HUES48 (cell line): ENCODE results near the gene ALG8.
"Not testable (repeated sequence)": the region's sequence is repeated elsewhere in the genome, so short reads cannot be mapped to it uniquely, and the experiment has no call there.

Experiments
- H3K27ac ChIP-seq: one replicate; pipeline ENCODE4 v1.7.0; 2013; ENCODE audit warnings: low read depth, low read length, inconsistent platforms
- H3K27me3 ChIP-seq: 2 replicates; pipeline ENCODE4 v1.6.1; 2013; ENCODE audit warnings: mild to moderate bottlenecking, low read length; ENCODE audit not compliant: control insufficient read depth, insufficient read depth
- H3K36me3 ChIP-seq: 2 replicates; pipeline ENCODE4 v1.6.1; 2013; ENCODE audit warnings: low read length; ENCODE audit not compliant: control insufficient read depth, insufficient read depth
- H3K4me1 ChIP-seq: 2 replicates; pipeline ENCODE4 v1.6.1; 2013; ENCODE audit warnings: mild to moderate bottlenecking, low read length; ENCODE audit not compliant: control insufficient read depth, insufficient read depth
- H3K4me3 ChIP-seq: 2 replicates; pipeline ENCODE4 v1.5.1; 2013; ENCODE audit warnings: mild to moderate bottlenecking, low read depth, low read length
- H3K9ac ChIP-seq: 2 replicates; pipeline ENCODE4 v1.6.1; 2013; ENCODE audit warnings: mild to moderate bottlenecking, low read depth, low read length, moderate library complexity
- H3K9me3 ChIP-seq: 2 replicates; pipeline ENCODE4 v1.6.1; 2013; ENCODE audit warnings: low read length; ENCODE audit not compliant: control insufficient read depth, insufficient read depth

The ALG8 gene

GRCh38 chr11:78100261-78100660 is 39.2 kb downstream of the ALG8 start:
- no peak overlapping the region for H3K27ac ChIP-seq
- no peaks in the 10 kb centered on the region for H3K4me1 ChIP-seq
- H3K9ac ChIP-seq = no peak overlapping the region
- no peak overlapping the region for H3K4me3 ChIP-seq
- H3K27me3 ChIP-seq = no peaks in the 10 kb centered on the region
- H3K36me3 ChIP-seq = peaks cover 61% of the 10 kb centered on the region
- H3K9me3 ChIP-seq = no peaks in the 10 kb centered on the region

- H3K36me3 ChIP-seq = peaks cover 62% of the 10 kb centered on the region
- no peaks in the 10 kb centered on the region for H3K9me3 ChIP-seq
- no peaks in the 10 kb centered on the region for H3K27me3 ChIP-seq
These were observed 39.8 kb downstream of the ALG8 start for GRCh38 chr11:78099666-78100065.

GRCh38 chr11:78097666-78098385 is 41.6 kb downstream of the ALG8 start:
- H3K9me3 ChIP-seq = no peaks in the 10 kb centered on the region
- peaks cover 51% of the 10 kb centered on the region for H3K36me3 ChIP-seq
- no peaks in the 10 kb centered on the region for H3K27me3 ChIP-seq
- H3K4me1 ChIP-seq = no peaks in the 10 kb centered on the region
- H3K27ac ChIP-seq = no peak overlapping the region
- no peak overlapping the region for H3K9ac ChIP-seq
- no peak overlapping the region for H3K4me3 ChIP-seq

More at GRCh38 chr11:78099666-78100065, 39.8 kb downstream of the ALG8 start:
- Histone ChIP-seq H3K27ac (no peak overlapping the region), H3K9ac (no peak overlapping the region), H3K4me3 (no peak overlapping the region), H3K4me1 (no peaks in the 10 kb centered on the region)

GRCh38 chr11:78094250-78094649 is 45.2 kb downstream of the ALG8 start:
- Histone ChIP-seq H3K4me1 (no peaks in the 10 kb centered on the region), H3K27ac (no peak overlapping the region), H3K9me3 (no peaks in the 10 kb centered on the region), H3K9ac (no peak overlapping the region), H3K4me3 (no peak overlapping the region), H3K36me3 (peaks cover 23% of the 10 kb centered on the region), H3K27me3 (no peaks in the 10 kb centered on the region)

DNA sequence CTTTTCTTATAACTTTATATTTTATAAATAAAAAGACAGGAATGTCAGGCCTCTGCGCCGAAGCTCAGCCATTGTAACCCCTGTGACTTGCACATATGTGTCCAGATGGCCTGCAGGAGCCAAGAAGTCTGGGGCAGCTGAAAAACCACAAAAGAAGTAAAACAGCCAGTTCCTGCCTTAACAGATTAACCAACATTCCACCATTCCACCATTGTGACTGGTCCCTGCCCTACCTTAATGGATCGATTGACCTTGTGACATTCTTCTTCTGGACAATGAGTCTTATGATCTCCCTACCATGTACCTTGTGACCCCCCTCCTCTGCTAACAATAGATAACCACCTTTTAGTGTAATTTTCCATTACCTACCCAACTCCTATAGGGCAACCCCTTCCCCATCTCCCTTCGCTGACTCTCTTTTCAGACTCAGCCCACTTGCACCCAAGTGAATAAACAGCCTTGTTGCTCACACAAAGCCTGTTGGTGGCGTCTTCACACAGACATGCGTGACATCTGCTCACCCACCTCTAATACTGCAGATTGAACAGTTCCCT is 52.8 kb downstream of the ALG8 start:
- not testable (repeated sequence) for H3K9ac ChIP-seq, H3K4me3 ChIP-seq, H3K4me1 ChIP-seq, H3K27ac ChIP-seq, H3K36me3 ChIP-seq, H3K9me3 ChIP-seq, H3K27me3 ChIP-seq

GRCh38 chr11:78085972-78086371 is 53.5 kb downstream of the ALG8 start:
- no peaks in the 10 kb centered on the region for H3K9me3 ChIP-seq
- no peak overlapping the region for H3K27ac ChIP-seq
- H3K36me3 ChIP-seq = no peaks in the 10 kb centered on the region
- no peak overlapping the region for H3K9ac ChIP-seq
- H3K4me1 ChIP-seq = no peaks in the 10 kb centered on the region
- no peaks in the 10 kb centered on the region for H3K27me3 ChIP-seq
- H3K4me3 ChIP-seq = no peak overlapping the region

GRCh38 chr11:78084506-78084905 is 54.9 kb downstream of the ALG8 start:
- H3K4me1 ChIP-seq, H3K27ac ChIP-seq, H3K9ac ChIP-seq, H3K9me3 ChIP-seq, H3K4me3 ChIP-seq, H3K27me3 ChIP-seq, H3K36me3 ChIP-seq: not testable (repeated sequence)

DNA sequence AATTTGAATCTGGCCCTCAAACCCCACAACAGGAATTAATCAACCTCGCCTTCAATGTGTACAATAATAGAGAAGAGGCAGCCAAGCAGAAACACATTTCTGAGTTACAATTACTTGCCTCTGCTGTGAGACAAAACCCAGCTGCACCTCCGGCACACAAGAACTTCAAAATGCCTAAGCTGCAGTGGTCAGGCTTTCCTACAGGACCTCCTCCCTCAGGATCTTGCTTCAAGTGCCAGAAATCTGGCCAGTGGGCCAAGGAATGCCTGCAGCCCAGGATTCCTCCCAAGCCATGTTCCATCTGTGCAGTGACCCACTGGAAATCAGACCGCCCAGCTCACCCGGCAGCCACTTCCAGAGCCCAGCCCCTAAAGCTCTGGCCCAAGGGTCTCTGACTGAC is 56.4 kb downstream of the ALG8 start:
- Histone ChIP-seq H3K27me3 (no peaks in the 10 kb centered on the region), H3K4me1 (no peaks in the 10 kb centered on the region; the same call in 1 of the 2 replicates), H3K9me3 (no peaks in the 10 kb centered on the region), H3K27ac (no peak overlapping the region), H3K9ac (no peak overlapping the region), H3K4me3 (no peak overlapping the region), H3K36me3 (no peaks in the 10 kb centered on the region)

GRCh38 chr11:78082146-78082545 is 57.3 kb downstream of the ALG8 start:
- H3K27ac ChIP-seq = no peak overlapping the region
- H3K36me3 ChIP-seq = no peaks in the 10 kb centered on the region
- no peaks in the 10 kb centered on the region for H3K9me3 ChIP-seq
- H3K27me3 ChIP-seq = no peaks in the 10 kb centered on the region
- no peak overlapping the region for H3K9ac ChIP-seq
- H3K4me3 ChIP-seq = no peak overlapping the region
- no peaks in the 10 kb centered on the region; the same call in 1 of the 2 replicates for H3K4me1 ChIP-seq

- H3K9me3 ChIP-seq = no peaks in the 10 kb centered on the region
- peaks cover 5% of the 10 kb centered on the region for H3K36me3 ChIP-seq
- H3K27ac ChIP-seq = no peak overlapping the region
- no peaks in the 10 kb centered on the region for H3K27me3 ChIP-seq
- H3K4me3 ChIP-seq = no peak overlapping the region
- H3K4me1 ChIP-seq = no peaks in the 10 kb centered on the region; the same call in 1 of the 2 replicates
- H3K9ac ChIP-seq = no peak overlapping the region
These were observed 57.8 kb downstream of the ALG8 start for GRCh38 chr11:78081583-78081982.

DNA sequence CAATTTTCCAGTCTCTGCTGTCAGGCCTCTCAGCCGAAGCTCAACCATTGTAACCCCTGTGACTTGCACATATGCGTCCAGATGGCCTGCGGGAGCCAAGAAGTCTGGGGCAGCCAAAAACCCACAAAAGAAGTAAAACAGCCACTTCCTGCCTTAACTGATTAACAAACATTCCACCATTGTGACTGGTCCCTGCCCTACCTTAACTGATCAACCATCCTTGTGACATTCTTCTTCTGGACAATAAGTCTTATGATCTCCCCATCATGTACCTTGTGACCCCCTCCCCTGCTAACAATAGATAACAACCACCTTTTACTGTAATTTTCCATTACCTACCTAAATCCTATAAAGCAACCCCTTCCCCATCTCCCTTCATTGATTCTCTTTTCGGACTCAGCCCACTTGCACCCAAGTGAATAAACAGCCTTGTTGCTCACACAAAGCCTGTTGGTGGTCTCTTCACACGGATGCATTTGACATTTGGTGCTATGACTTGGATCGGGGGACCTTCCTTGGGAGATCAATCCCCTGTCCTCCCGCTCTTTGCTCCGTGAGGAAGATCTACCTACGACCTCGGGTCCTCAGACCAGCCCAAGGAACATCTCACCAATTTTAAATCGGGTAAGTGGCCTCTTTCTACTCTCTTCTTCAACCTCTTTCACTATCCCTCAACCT is 58.5 kb downstream of the ALG8 start:
- Histone ChIP-seq H3K9ac (no peak overlapping the region), H3K27me3 (no peaks in the 10 kb centered on the region), H3K4me1 (no peaks in the 10 kb centered on the region; the same call in 1 of the 2 replicates), H3K4me3 (no peak overlapping the region), H3K27ac (no peak overlapping the region), H3K9me3 (no peaks in the 10 kb centered on the region), H3K36me3 (peaks cover 7% of the 10 kb centered on the region)
